Heart right ventricle (tissue), 16 donors: ENCODE measurements around the gene AP2A2. TPM values are rescaled to one million over a fixed set of nuclear protein-coding genes. Genes with fewer than 3 reads are reported as not detected.

Experiments used
- ATAC-seq, 8 donors: fragments of 200-7000 bp; cut with Tn5 transposase; one replicate each; pipeline ENCODE4 v1.9.1; 2020; ENCODE audit warnings: mild to moderate bottlenecking in 8 of 8, moderate library complexity in 8 of 8, moderate number of reproducible peaks in 1 of 8
- DNase-seq, 2 donors: peaks; one replicate each; pipeline ENCODE4 v3.0.0-alpha.2; 2020
- H3K27ac ChIP-seq, 10 donors: fragments of 200-600 bp; sonication (generic) in 2 of 10; one replicate each; pipeline versions ENCODE4 v1.5.0 to v1.8.0; 2020 to 2022; ENCODE audit warnings: mild to moderate bottlenecking in 3 of 10
- H3K27me3 ChIP-seq, 7 donors: fragments of 200-600 bp; one replicate each; pipeline ENCODE4 v1.8.0; 2021 to 2022; ENCODE audit warnings: mild to moderate bottlenecking in 2 of 7
- H3K36me3 ChIP-seq, 9 donors: fragments of 200-600 bp; sonication (generic) in 1 of 9; one replicate each; pipeline versions ENCODE4 v1.5.0 to v1.8.0; 2020 to 2022; ENCODE audit warnings: mild to moderate bottlenecking in 2 of 9
- H3K4me1 ChIP-seq, 9 donors: fragments of 200-600 bp; sonication (generic) in 1 of 9; one replicate each; pipeline versions ENCODE4 v1.5.0 to v1.8.0; 2020 to 2022; ENCODE audit warnings: mild to moderate bottlenecking in 4 of 9
- H3K4me3 ChIP-seq, 10 donors: fragments of 200-600 bp; sonication (generic) in 2 of 10; one replicate each; pipeline versions ENCODE4 v1.5.0 to v1.8.0; 2020 to 2022; ENCODE audit warnings: mild to moderate bottlenecking in 7 of 10, moderate library complexity in 2 of 10
- H3K9me3 ChIP-seq, 11 donors: fragments of 200-600 bp in 10 of 11; sonication (generic) in 2 of 11; one replicate each; pipeline versions ENCODE4 v1.5.0 to v1.8.0; 2013 to 2022; ENCODE audit warnings: mild to moderate bottlenecking in 2 of 11, control low read depth in 1 of 11, moderate library complexity in 1 of 11
- WGBS, 2 donors: extraction: QIAGEN DNeasy Blood & Tissue Kit; methylation state at CpG; one replicate each; pipeline ENCODE4 v1.1.7; 2013; ENCODE audit warnings: inconsistent platforms in 1 of 2; 5-methylcytosine and 5-hydroxymethylcytosine counted together
- intact Hi-C, 10 donors: fragments of 100-400 bp; cut with DNase I; formaldehyde crosslinking; loops; one replicate each; pipeline versions ENCODE4 v1.11.1 to v1.14.2; 2022
- polyA plus RNA-seq, 2 donors: library from polyadenylated mRNA; stranded (reverse); fragments of 200-250 nt; gene quantifications; one replicate each; pipeline ENCODE4 v1.2.3, GENCODE V29; 2013
- total RNA-seq, 10 donors: library from RNA; stranded (reverse); fragmentation: NEBNext Ultra II Directional in 3 of 10; extraction: Animal tissue kit (Norgen Biotek cat#: 25700) in 3 of 10; gene quantifications; one replicate each; pipeline versions ENCODE4 v1.2.1 to v1.2.4, GENCODE V29; 2021 to 2023
- TF ChIP-seq, protein P1 (sequence below), 9 donors: fragments of 200-600 bp; sonication (generic) in 2 of 9; IDR thresholded peaks; one replicate each; pipeline versions ENCODE4 v1.5.0 to v1.8.0; 2021 to 2022; ENCODE audit warnings: antibody characterized with exemption in 9 of 9, mild to moderate bottlenecking in 5 of 9, moderate library complexity in 1 of 9
- donor health status: Arrhythmogenic right ventricular cardiomyopathy.
- donor health status: ischemic (EF 13 %, LVEDD 7.1; RV severe dilation, severe dysfunction).
- donor health status: healthy with polysubstance abuse.
- donor health status: DM: no; HTN: yes; CAD: no.
- donor health status: DM: no; HTN: no; CAD: no.
- donor health status: ischemic (EF 25% LVEDD 6.9; RV normal size, moderate dysfunction).
- donor health status: ischemic (EF 25% LVEDD 5.7; RV mildly dilated, moderate dysfunction).
- donor health status: healthy.
- donor health status: DM: yes; HTN: yes; CAD: no.
- donor health status: Ischemic cardiomyopathy.
- donor health status: ischemic (EF 35%, LVEDD 5.7; RV mildly dilated, moderate dysfunction).
- donor health status: nonischemic (EF 11% LVEDD 7.7; RV severe dilation, severe dysfunction).
- donor health status: DM: yes; HTN: yes; CAD: no.
- donor health status: PGD.
- donor health status: ischemic (EF 29% LVEDD 5.4; RV normal size, mild dysfunction).
- donor health status: nonischemic (EF 23%, LVEDD 6.1; RV moderate dilation, normal function).

The AP2A2 gene
- total and polyA plus RNA-seq, 12 donors, result 24.3 to 58.4 (median 37.4) TPM

DNA sequence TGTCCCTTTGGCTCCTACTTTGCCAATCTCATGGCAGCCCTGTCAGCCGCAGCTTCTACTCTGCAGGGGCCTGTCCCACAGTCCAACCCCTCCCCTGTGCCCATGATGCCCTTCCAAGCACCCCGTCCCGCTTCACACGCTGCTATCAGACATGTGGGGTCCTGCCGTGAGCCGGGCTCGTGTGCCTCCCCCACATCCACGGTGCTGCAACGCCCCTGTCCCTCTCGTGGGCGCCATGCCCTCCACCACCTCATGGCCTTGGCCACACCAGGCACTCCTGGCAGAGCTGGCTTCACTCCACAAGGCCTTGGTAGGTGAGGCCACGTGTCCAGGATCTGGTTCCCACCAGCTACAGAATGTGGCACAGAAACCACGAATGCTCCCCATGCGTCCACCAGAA is 38.1 kb upstream of the AP2A2 start:
- TF ChIP-seq, protein P1, sequence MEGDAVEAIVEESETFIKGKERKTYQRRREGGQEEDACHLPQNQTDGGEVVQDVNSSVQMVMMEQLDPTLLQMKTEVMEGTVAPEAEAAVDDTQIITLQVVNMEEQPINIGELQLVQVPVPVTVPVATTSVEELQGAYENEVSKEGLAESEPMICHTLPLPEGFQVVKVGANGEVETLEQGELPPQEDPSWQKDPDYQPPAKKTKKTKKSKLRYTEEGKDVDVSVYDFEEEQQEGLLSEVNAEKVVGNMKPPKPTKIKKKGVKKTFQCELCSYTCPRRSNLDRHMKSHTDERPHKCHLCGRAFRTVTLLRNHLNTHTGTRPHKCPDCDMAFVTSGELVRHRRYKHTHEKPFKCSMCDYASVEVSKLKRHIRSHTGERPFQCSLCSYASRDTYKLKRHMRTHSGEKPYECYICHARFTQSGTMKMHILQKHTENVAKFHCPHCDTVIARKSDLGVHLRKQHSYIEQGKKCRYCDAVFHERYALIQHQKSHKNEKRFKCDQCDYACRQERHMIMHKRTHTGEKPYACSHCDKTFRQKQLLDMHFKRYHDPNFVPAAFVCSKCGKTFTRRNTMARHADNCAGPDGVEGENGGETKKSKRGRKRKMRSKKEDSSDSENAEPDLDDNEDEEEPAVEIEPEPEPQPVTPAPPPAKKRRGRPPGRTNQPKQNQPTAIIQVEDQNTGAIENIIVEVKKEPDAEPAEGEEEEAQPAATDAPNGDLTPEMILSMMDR (IDR thresholded peaks at IDR 0.05), result no peak
- no peak overlapping the region for H3K27ac ChIP-seq
- DNase-seq, result no peak
- WGBS, 2 donors, result 93% methylated on average over 14 of the region's 14 CpGs
- H3K4me3 ChIP-seq, result no peak overlapping the region
- ATAC-seq, result no peak
- H3K9me3 ChIP-seq, result no peaks in the 10 kb centered on the region
- no peaks in the 10 kb centered on the region for H3K4me1 ChIP-seq
- H3K36me3 ChIP-seq, result peaks cover 0 to 54% (median 0%) of the 10 kb centered on the region in 9 donors
- intact Hi-C loops, result no loop called here
- no peaks in the 10 kb centered on the region for H3K27me3 ChIP-seq

DNA sequence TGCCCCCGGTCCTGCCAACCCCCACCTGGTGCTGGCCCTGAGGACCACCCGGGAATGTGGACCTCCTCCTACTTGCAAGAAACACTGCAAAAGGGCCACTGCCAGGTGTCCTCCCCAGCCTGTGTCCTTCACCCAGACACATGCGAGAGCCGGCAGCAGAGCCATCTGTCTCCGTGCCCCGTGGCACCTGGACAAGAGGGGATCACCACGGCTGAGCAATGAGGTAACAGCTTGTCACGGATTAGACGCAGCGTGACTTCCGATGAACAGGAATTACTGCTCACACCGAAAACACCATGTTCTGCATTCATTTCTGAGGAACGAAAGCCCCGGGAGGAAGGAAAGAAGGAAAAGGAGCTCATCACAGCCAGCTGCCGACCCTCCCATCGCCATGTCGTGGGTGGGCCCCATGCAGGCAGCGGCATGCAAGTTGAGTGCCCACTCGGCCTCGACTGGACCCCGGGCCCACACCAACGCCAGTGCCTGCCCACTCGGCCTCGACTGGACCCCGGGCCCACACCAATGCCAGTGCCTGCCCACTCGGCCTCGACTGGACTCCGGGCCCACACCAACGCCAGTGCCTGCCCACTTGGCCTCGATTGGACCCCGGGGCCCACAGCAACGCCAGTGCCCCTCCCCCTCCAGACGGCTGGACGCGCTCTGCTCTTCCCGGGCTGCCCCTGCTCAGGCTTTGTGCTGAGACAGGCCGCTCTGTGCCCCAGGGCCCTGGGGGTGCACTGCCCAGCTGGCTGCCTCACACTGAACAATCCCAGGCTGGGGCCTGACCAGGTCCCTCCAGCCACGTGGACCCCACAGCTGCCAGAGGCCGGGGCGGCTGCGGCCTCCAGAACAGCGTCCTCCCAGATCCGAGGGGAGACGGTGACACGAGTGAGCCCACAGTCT is 37.1 kb upstream of the AP2A2 start:
- intact Hi-C loops, result no loop called here
- ATAC-seq, result no peak
- TF ChIP-seq, protein P1 (IDR thresholded peaks at IDR 0.05), result no peak

DNA sequence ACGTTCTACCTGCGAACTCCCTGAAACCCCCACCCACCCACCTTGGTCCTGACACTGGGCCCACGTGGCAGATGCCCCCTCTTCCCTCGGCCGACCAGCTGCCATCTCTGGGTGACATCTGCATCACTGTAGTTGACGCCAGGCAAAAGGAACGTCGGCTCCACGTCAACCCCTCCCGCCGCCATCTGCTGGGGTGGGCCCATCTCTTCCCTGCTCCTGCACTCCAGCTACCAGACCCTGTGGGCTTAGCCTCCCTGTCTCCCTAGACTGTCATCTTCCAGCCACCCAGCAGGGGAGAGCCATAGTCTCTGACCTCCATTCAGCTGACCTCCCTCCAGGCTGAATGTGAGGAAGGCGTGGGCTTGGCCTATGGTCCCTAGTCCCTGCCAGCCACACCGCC is 36.4 kb upstream of the AP2A2 start:
- no peaks in the 10 kb centered on the region for H3K27me3 ChIP-seq
- H3K9me3 ChIP-seq, result no peaks in the 10 kb centered on the region
- no peak overlapping the region for H3K27ac ChIP-seq
- no peak for DNase-seq
- H3K36me3 ChIP-seq, result peaks cover 0 to 41% (median 0%) of the 10 kb centered on the region in 9 donors
- ATAC-seq, result no peak
- H3K4me1 ChIP-seq, result no peaks in the 10 kb centered on the region
- TF ChIP-seq, protein P1 (IDR thresholded peaks at IDR 0.05), result no peak
- intact Hi-C loops, result no loop called here
- WGBS, 2 donors, result 91 to 94% methylated on average over 13 of the region's 13 CpGs
- H3K4me3 ChIP-seq, result no peak overlapping the region

More for the DNA sequence above, 37.1 kb upstream of the AP2A2 start:
- Histone ChIP-seq H3K36me3 (peaks cover 0 to 44% (median 0%) of the 10 kb centered on the region in 9 donors), H3K27ac (no peak overlapping the region), H3K4me3 (no peak overlapping the region), H3K27me3 (no peaks in the 10 kb centered on the region), H3K4me1 (no peaks in the 10 kb centered on the region), H3K9me3 (no peaks in the 10 kb centered on the region)
- WGBS, 2 donors, result 92 to 93% methylated on average over 45 of the region's 45 CpGs
- DNase-seq, result no peak

DNA sequence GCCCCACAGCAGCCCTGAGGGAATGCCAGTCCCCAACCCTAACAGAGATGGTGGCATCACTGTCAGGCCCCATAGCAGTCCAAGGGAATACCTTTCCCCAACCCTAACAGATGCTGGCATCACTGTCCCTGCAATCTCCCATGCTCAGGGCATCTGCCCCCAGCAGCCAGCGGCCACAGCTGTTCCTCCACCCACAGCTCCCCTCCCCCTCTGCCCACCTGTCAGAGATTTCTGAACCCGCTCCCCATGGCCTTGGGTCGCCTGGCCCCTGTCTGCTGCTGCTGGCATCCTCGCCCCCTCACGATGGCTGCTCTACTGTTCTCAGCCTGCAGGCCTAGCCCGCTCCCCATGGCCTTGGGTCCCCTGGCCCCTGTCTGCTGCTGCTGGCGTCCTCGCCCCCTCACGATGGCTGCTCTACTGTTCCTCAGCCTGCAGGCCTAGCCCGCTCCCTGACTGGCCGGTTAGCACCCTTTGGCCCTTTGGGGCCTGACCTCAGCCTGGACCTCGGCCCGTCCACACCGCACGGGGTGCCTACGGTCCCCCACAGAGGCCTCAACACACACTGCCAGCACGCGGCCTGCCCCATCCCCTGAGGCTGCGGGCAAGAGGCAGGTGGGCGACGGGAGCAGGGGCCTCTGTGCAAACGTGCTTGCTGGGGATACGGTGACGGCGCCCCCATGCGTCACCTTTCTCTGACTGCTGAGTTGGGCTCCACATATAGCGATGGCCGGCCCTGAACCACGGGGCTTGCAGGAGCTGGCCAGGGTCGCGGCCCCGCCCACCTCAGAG is 35.8 kb upstream of the AP2A2 start:
- no peak for DNase-seq
- WGBS, 2 donors, result 91 to 92% methylated on average over 32 of the region's 32 CpGs
- intact Hi-C loops, result no loop called here

More for the DNA sequence above, 35.8 kb upstream of the AP2A2 start:
- no peaks in the 10 kb centered on the region for H3K9me3 ChIP-seq
- H3K36me3 ChIP-seq, result peaks cover 0 to 41% (median 0%) of the 10 kb centered on the region in 9 donors
- no peak for ATAC-seq
- H3K4me3 ChIP-seq, result no peak overlapping the region
- no peaks in the 10 kb centered on the region for H3K4me1 ChIP-seq
- TF ChIP-seq, protein P1 (IDR thresholded peaks at IDR 0.05), result no peak
- H3K27me3 ChIP-seq, result no peaks in the 10 kb centered on the region
- H3K27ac ChIP-seq, result no peak overlapping the region
